Putamen (tissue), 1 donor: Measurements from ENCODE around the gene TSPAN3.

Source experiments
- DNase-seq: peaks from one replicate; pipeline ENCODE4 v3.0.0-alpha.2; 2016; ENCODE audit warnings: low spot score

Gene TSPAN3

GRCh38 chr15:77033729-77034671, 36.9 kb downstream of the TSPAN3 start:
- DNase-seq = no peak

DNA sequence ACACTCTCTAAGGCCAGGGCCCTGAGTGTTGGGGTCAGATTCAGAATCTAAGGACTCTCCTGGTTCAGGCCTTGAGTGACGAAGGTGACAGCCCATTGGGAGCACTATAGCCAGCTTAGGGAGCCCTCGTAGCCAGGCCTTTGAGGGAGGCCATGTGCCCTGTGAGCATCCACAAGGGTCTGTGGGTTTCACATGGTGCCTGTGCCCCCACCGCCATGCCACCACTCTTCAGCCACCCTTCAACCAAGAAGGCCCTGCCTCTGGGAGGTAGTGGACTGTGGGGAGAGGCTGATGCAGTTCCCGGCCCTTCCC, 37.5 kb downstream of the TSPAN3 start:
- no peak for DNase-seq

DNA sequence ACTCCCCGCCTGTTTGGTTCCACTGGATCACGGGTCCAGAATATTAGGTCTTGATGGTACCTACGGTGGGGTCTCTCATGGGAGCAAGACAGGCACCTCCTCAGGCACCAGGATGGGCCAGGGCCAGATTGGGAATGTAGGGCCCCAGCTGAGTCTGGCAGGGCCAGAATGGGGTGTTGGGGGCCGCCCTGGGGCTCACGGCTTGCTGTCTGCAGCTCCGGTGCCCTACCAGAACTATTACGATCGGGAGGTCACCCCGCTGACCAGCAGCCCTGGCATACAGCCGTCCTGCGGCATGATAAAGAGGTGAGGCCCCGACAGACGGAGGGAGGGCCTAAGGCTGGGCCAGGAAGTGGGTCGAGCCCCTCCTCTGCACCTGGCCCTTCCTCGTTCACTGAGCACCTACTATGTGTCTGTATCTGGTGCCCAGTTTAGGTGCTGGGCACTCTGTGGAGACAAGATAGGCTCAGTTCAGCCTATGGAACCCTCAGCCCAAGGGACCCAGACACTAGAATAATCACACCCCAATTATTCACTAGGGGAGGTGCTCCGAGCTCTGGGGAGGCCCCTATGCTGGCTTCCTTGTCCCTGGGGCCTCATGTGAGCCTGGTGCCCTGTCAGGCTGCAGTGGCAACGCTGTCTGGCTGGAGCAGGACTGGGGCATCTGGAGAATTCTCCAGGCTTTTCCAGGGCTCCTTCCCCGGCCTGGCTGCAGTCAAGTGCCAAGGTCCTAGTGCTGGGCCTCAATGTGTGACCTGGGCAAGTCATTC, 38.1 kb downstream of the TSPAN3 start:
- no peak for DNase-seq

GRCh38 chr15:77032052-77032646, 38.8 kb downstream of the TSPAN3 start:
- no peak for DNase-seq

GRCh38 chr15:77031376-77032050, 39.4 kb downstream of the TSPAN3 start:
- no peak for DNase-seq

DNA sequence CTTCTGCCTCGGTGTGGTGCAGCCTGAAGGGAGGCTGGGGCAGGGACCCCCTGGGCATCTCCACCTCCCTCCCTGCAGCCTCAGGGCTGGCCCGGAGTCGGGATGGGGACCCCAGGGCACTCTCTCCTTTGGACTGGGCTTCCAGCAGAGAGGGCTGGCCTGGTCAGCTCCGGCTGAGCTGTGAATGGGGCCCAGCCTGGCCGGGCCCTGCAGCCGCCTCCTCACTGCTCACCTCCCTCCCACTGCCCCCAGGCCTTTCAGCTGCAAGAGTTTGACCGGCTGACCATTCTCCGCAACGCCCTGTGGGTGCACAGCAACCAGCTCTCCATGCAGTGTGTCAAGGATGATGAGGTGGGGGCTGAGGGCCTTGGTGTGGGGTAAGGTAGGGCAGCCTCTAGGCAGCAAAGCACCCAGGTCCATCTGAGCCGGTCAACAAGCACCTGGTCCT, 40.0 kb downstream of the TSPAN3 start:
- no peak for DNase-seq

DNA sequence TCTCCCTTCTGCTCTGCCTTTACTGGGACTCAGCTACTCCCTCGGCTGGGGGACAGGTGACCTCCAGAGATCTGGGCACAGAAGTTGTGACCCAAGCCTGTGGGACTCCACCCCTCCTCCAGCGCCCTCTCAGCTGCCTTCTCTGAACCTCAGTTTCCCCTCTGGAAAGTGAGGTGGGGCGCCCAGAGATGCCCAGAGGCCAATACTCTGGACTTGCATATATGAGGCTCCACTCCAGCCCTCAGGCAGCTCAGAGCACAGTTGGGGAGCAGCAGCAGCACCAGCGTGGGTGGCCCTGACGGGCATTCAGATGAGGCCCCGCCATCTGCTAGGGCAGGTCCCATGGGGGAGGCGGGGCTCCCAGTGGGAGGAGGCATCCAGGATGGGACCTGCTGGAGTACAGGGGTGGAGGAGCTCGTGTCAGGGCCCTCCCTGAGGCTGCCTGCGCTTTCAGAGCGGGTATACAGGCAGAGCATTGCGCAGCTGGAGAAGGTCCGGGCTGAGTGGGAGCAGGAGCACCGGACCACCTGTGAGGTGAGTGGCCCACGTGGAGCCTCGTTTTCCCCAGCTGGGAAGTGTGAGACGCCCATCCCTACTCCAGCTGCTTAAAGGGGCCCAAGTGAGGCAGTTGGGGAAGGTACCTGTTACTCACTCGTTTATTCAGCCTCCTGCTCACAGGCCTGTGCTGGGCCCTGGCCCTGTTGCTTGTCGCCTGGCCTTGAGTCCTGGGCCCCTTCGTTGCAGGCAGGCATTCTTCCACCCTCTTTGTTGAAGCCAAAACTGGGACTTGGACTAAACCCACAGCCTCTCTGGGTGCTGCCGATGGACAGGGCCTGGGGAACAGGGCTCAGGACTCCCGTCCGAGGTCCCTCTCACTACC, 40.6 kb downstream of the TSPAN3 start:
- DNase-seq = no peak

- no peak for DNase-seq
These were observed 41.5 kb downstream of the TSPAN3 start for GRCh38 chr15:77029166-77030047.

DNA sequence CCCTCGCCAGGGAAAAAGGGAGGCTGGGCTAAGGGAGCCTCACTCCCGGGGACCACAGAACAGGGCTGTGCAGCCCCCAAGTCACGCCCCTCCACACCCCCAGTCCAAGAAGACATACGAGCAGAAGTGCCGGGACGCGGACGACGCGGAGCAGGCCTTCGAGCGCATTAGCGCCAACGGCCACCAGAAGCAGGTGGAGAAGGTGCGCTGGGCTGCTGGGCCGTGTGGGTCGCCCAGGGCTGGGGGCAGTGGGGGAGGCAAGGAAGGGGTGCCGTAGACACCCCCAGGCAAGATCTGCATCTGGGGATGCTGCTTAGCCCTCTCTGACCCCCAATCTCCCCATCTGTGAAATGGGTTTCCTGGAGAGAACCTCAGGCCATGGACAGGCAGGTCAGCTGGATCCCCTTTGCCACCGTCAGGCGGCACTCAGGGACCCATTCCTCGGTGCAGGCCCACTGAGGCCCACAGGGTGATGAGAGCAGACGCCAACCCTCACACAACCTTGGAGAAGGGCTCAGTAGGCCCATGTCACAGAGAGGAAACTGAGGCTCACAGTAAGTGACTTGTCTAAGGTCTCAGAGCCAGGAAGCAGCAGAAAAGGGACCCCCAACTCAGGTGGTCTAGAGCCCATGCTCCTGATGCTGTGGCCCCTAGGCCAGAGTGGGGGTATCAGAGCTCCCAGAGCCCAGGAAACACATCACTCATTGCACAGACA, 42.3 kb downstream of the TSPAN3 start:
- no peak for DNase-seq

- DNase-seq = no peak
These were observed 43.0 kb downstream of the TSPAN3 start for GRCh38 chr15:77027697-77028450.

GRCh38 chr15:77027111-77027696, 43.7 kb downstream of the TSPAN3 start:
- DNase-seq = no peak

- DNase-seq = no peak
These were observed 44.3 kb downstream of the TSPAN3 start for GRCh38 chr15:77026501-77027110.

- no peak for DNase-seq
These were observed 44.9 kb downstream of the TSPAN3 start for GRCh38 chr15:77025941-77026411.

GRCh38 chr15:77025083-77025901, 45.6 kb downstream of the TSPAN3 start:
- no peak for DNase-seq

DNA sequence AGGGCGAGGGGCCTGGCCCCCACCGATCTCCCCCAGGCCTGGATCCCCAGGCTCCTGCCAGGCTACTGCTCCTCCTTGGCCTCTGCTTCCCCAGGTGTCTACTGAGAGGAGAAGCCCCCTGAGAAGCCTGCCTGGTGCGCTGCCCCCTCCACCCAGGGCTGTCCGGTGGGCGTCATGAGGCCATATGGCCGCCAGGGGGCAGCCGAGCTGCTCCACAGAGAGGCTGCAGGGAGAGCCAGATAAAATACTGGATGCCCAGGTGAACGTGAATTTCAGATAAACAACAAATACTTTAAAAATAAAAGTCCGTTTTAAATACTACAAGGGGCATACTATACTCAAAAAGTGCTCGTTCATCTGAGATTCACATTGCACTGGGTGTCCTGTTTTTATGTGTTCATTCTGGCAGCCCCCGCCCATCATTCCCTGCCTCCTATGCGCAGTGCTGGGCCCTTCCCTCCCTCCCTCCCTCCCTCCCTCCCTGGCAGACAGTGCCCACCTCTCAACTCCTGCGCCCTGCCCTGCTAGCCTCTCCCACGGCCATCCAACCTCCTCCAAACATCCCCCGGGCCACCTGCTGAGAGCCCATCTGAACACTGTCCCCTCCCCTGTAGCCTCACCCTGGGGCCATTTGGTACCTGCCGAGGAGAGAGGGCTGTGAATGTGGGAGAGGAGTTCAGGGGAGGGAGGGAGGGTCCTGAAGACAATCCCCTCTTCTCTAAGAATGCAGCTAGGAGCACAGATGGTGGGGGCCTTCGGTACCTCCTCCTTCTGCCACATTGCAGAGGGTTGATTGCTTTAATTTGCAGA, 46.4 kb downstream of the TSPAN3 start:
- peak; percentile 32 for DNase-seq
